Rectal smooth muscle tissue (tissue), 1 donor: Measurements from ENCODE around the gene CPED1.
"Not testable (repeated sequence)": the region's sequence is repeated elsewhere in the genome, so short reads cannot be mapped to it uniquely, and the experiment has no call there.

Experiments used
- H3K27ac ChIP-seq: one replicate; pipeline ENCODE4 v1.7.0; 2013; ENCODE audit warnings: low read depth, low read length, inconsistent platforms
- H3K27me3 ChIP-seq: one replicate; pipeline ENCODE4 v1.7.0; 2013; ENCODE audit warnings: low read length; ENCODE audit not compliant: control insufficient read depth, insufficient read depth
- H3K36me3 ChIP-seq: one replicate; pipeline ENCODE4 v1.7.0; 2013; ENCODE audit warnings: low read length; ENCODE audit not compliant: control insufficient read depth, insufficient read depth
- H3K4me1 ChIP-seq: one replicate; pipeline ENCODE4 v1.7.0; 2013; ENCODE audit warnings: low read length; ENCODE audit not compliant: control insufficient read depth, insufficient read depth
- H3K4me3 ChIP-seq: one replicate; pipeline ENCODE4 v1.7.0; 2013; ENCODE audit warnings: low read length
- H3K9ac ChIP-seq: one replicate; pipeline ENCODE4 v1.7.0; 2013; ENCODE audit warnings: low read length

The CPED1 gene

GRCh38 chr7:120955577-120956149, 32.8 kb upstream of the CPED1 start:
- Histone ChIP-seq H3K27me3 (no peaks in the 10 kb centered on the region), H3K4me1 (peaks cover 2% of the 10 kb centered on the region), H3K9ac (no peak overlapping the region), H3K27ac (no peak overlapping the region), H3K36me3 (peaks cover 5% of the 10 kb centered on the region), H3K4me3 (no peak overlapping the region)

GRCh38 chr7:120959929-120960484, 28.5 kb upstream of the CPED1 start:
- Histone ChIP-seq H3K36me3 (peaks cover 9% of the 10 kb centered on the region), H3K9ac (no peak overlapping the region), H3K4me3 (no peak overlapping the region), H3K27ac (no peak overlapping the region), H3K4me1 (peaks cover 2% of the 10 kb centered on the region), H3K27me3 (no peaks in the 10 kb centered on the region)

GRCh38 chr7:120960714-120961113, 27.8 kb upstream of the CPED1 start:
- peaks cover 6% of the 10 kb centered on the region for H3K36me3 ChIP-seq
- H3K9ac ChIP-seq, result no peak overlapping the region

GRCh38 chr7:120961638-120962173, 26.8 kb upstream of the CPED1 start:
- H3K36me3 ChIP-seq, result peaks cover 9% of the 10 kb centered on the region
- no peaks in the 10 kb centered on the region for H3K27me3 ChIP-seq
- no peak overlapping the region for H3K4me3 ChIP-seq
- H3K9ac ChIP-seq, result no peak overlapping the region
- H3K4me1 ChIP-seq, result peaks cover 2% of the 10 kb centered on the region
- H3K27ac ChIP-seq, result no peak overlapping the region

More at GRCh38 chr7:120960714-120961113, 27.8 kb upstream of the CPED1 start:
- peaks cover 2% of the 10 kb centered on the region for H3K4me1 ChIP-seq
- no peaks in the 10 kb centered on the region for H3K27me3 ChIP-seq
- no peak overlapping the region for H3K27ac ChIP-seq
- H3K4me3 ChIP-seq, result no peak overlapping the region

GRCh38 chr7:120964088-120964487, 24.4 kb upstream of the CPED1 start:
- Histone ChIP-seq H3K4me1 (peaks cover 2% of the 10 kb centered on the region), H3K27ac (no peak overlapping the region), H3K27me3 (no peaks in the 10 kb centered on the region), H3K9ac (no peak overlapping the region), H3K4me3 (no peak overlapping the region), H3K36me3 (peaks cover 15% of the 10 kb centered on the region)

- H3K9ac ChIP-seq, result no peak overlapping the region
- peaks cover 20% of the 10 kb centered on the region for H3K36me3 ChIP-seq
- H3K4me3 ChIP-seq, result no peak overlapping the region
- H3K27ac ChIP-seq, result no peak overlapping the region
- H3K4me1 ChIP-seq, result no peaks in the 10 kb centered on the region
- no peaks in the 10 kb centered on the region for H3K27me3 ChIP-seq
Measured at GRCh38 chr7:120966961-120967360, 21.6 kb upstream of the CPED1 start.

GRCh38 chr7:120973849-120974248, 14.7 kb upstream of the CPED1 start:
- no peaks in the 10 kb centered on the region for H3K4me1 ChIP-seq
- H3K9ac ChIP-seq, result no peak overlapping the region
- H3K27me3 ChIP-seq, result no peaks in the 10 kb centered on the region
- no peak overlapping the region for H3K27ac ChIP-seq
- peaks cover 12% of the 10 kb centered on the region for H3K36me3 ChIP-seq
- H3K4me3 ChIP-seq, result no peak overlapping the region

GRCh38 chr7:120979765-120980499, 8.6 kb upstream of the CPED1 start:
- Histone ChIP-seq H3K27ac (no peak overlapping the region), H3K9ac (no peak overlapping the region), H3K4me3 (no peak overlapping the region), H3K27me3 (no peaks in the 10 kb centered on the region), H3K4me1 (no peaks in the 10 kb centered on the region), H3K36me3 (no peaks in the 10 kb centered on the region)

- Histone ChIP-seq H3K4me1 (no peaks in the 10 kb centered on the region), H3K4me3 (no peak overlapping the region), H3K27ac (no peak overlapping the region), H3K36me3 (no peaks in the 10 kb centered on the region), H3K27me3 (no peaks in the 10 kb centered on the region), H3K9ac (no peak overlapping the region)
Measured at GRCh38 chr7:120981117-120981516, 7.4 kb upstream of the CPED1 start.

- Histone ChIP-seq H3K27ac (no peak overlapping the region), H3K9ac (no peak overlapping the region), H3K4me1 (no peaks in the 10 kb centered on the region), H3K27me3 (no peaks in the 10 kb centered on the region), H3K36me3 (no peaks in the 10 kb centered on the region), H3K4me3 (no peak overlapping the region)
Measured at GRCh38 chr7:120981888-120982615, 6.5 kb upstream of the CPED1 start.

- not testable (repeated sequence) for H3K4me1 ChIP-seq, H3K27me3 ChIP-seq, H3K27ac ChIP-seq, H3K36me3 ChIP-seq, H3K9ac ChIP-seq, H3K4me3 ChIP-seq
Measured at GRCh38 chr7:120983592-120983991, 4.9 kb upstream of the CPED1 start.

GRCh38 chr7:120984406-120984805, 4.1 kb upstream of the CPED1 start:
- H3K4me3 ChIP-seq, result no peak overlapping the region
- peaks cover 3% of the 10 kb centered on the region for H3K4me1 ChIP-seq
- no peaks in the 10 kb centered on the region for H3K36me3 ChIP-seq
- H3K9ac ChIP-seq, result no peak overlapping the region
- no peaks in the 10 kb centered on the region for H3K27me3 ChIP-seq
- no peak overlapping the region for H3K27ac ChIP-seq
